ENCODE measurements around the gene RHOA.

DNA sequence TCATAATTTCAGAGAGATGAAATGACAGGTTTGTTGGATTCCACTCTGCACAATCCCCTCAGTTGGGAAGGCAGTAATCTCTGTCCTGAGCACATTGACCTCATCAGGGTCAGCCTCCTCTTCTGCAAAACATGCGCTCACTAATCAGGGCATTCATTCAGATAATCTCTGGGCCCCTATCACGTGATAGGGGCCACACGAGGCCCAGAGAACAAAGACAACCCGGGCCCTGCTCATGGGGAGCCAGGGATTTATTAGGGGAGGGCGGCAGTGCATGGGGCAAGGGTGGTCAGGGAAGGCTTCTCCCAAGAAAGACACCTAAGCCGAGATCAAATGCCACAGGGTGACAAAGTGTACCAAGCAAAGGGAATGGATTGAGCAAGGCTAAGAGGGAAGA is 1.6 kb upstream of the RHOA start:
- TF ChIP-seq, protein P1, sequence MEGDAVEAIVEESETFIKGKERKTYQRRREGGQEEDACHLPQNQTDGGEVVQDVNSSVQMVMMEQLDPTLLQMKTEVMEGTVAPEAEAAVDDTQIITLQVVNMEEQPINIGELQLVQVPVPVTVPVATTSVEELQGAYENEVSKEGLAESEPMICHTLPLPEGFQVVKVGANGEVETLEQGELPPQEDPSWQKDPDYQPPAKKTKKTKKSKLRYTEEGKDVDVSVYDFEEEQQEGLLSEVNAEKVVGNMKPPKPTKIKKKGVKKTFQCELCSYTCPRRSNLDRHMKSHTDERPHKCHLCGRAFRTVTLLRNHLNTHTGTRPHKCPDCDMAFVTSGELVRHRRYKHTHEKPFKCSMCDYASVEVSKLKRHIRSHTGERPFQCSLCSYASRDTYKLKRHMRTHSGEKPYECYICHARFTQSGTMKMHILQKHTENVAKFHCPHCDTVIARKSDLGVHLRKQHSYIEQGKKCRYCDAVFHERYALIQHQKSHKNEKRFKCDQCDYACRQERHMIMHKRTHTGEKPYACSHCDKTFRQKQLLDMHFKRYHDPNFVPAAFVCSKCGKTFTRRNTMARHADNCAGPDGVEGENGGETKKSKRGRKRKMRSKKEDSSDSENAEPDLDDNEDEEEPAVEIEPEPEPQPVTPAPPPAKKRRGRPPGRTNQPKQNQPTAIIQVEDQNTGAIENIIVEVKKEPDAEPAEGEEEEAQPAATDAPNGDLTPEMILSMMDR (IDR thresholded peaks at IDR 0.05; ENCODE audit: insufficient read depth, low read length) = no peak
- TF ChIP-seq POLR2AphosphoS5 (IDR thresholded peaks at IDR 0.05; ENCODE audit: low read depth) (no peak), SPI1 (IDR thresholded peaks at IDR 0.05; ENCODE audit: borderline replicate concordance, low read depth) (no peak)
